Choroid plexus epithelial cell (primary cell): Measurements from ENCODE around the gene CMKLR1.

Experiments used
- DNase-seq: peaks from one replicate; pipeline ENCODE4 v3.0.0-alpha.2; 2010; ENCODE audit warnings: low read depth
- H3K4me3 ChIP-seq: 2 replicates; pipeline ENCODE4 v1.5.1; 2011; ENCODE audit warnings: low read depth, mild to moderate bottlenecking, control low read depth, low read length, moderate library complexity
- CTCF ChIP-seq: conservative IDR thresholded peaks from 2 replicates; pipeline ENCODE4 v1.5.1; 2011; ENCODE audit warnings: low read depth, mild to moderate bottlenecking, control low read depth, inconsistent platforms, low read length, moderate library complexity

The CMKLR1 gene

DNA sequence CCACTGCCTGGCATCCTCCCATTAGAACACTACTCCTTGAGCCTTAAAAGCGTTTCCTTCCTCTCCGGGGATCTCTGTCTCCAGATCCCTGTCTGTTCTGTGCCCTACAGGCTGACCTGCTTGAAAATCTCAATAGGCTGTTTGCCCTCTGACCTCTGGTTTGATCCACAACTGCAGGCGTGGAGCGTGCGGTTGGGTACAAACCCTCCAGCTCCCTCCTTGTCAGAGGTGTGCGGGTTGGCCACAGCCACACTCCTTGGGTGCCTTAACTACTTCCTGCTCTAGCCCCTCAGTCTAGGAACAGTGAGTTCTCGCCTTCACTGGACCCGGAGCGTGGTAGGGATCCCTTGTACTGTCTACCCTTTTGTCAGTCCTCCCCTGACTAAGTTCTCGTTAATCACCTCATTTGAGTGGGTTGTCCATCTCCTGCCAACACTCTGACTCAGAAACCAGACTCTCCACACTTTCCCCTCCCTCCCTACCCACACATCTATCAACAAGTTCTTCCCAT, 33.1 kb downstream of the CMKLR1 start:
- peak; percentile 72 for DNase-seq
- TF ChIP-seq CTCF: no peak

GRCh38 chr12:108305520-108305919, 33.6 kb downstream of the CMKLR1 start:
- DNase-seq: peak; percentile 86
- no peak for TF ChIP-seq CTCF
- no peak overlapping the region for H3K4me3 ChIP-seq

More for the DNA sequence above, 33.1 kb downstream of the CMKLR1 start:
- H3K4me3 ChIP-seq: no peak overlapping the region

DNA sequence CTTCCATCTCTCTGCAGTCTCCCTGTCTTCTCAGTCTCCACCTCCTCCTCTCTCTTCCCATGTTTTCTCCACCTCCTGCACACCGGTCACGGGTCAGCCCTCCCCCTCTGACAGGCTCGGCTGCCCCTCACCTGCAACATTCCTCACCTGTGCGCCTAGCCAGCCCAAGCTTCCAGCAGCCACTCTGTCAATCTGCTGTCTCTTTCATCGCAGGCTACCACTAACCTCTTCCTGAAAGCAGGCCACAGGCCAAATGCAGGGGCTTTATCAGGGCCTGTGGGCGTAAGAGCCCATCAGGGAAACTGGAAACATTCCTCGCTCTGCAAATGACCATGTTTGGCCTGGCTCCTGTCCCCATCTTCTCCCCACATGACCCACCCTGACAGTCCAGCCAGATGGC, 34.5 kb downstream of the CMKLR1 start:
- TF ChIP-seq CTCF: no peak
- H3K4me3 ChIP-seq: no peak overlapping the region

GRCh38 chr12:108303703-108304102, 35.4 kb downstream of the CMKLR1 start:
- no peak for DNase-seq
- no peak for TF ChIP-seq CTCF
- no peak overlapping the region for H3K4me3 ChIP-seq

More for the DNA sequence above, 34.5 kb downstream of the CMKLR1 start:
- no peak for DNase-seq

DNA sequence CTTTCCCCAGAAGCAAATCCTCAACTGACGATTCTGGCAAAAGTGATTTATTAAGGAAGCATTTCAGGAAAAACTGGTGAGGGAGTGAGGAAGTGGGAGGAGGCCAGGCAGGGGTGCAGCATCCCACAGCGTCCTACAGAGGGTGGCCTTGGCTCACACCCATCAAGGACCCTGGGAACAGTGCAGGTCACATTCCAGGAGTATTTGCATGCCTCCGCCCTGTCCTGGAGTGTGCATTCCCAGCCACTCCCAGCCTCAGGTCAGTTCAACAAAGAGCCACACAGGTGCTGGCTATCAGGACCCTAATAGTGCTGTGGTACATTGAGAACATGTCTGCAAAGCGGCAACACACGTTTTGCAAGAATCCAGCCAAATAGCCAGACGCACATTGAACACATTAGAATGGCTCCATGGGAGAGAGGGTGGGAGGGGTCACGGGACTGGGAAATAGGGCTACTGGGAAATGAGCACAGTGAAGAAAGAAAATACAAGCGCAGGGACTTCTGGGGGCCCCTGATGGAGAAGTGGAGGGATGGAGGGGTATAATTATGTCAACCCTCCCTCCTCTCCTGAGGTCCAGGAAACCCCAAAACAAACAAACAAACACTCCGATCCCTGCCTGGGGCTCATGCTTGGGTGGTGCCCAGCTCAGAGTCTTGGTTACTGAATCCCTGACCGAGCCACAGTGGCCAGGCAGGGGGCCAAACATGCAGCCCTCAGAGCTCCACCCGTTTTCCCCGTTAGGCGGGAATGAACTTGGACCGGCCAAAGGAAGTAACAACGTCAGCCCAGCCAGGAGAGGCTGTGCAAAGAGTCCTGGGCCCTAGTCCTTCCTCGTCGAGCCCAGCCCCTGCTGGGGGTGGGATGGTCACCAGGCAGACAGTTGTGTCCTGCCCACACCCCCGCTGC, 36.5 kb downstream of the CMKLR1 start:
- peak; percentile 63 for DNase-seq
- no peak overlapping the region for H3K4me3 ChIP-seq
- TF ChIP-seq CTCF: peak; percentile 17

GRCh38 chr12:108302016-108302402, 37.1 kb downstream of the CMKLR1 start:
- no peak for DNase-seq
- TF ChIP-seq CTCF: no peak
- H3K4me3 ChIP-seq: no peak overlapping the region
